ENCODE data around the gene FBXL19. TPM values are rescaled to one million over a fixed set of nuclear protein-coding genes. Genes with fewer than 3 reads are reported as not detected.

FBXL19 gene
- polyA plus RNA-seq, 3 donors: 0.14 to 7.6 TPM; not detected in 1

- Mint-ChIP-seq H3K4me3 (peak overlapping the region; percentile 96 to 98), H3K36me3 (no peaks in the 10 kb centered on the region), H3K4me1 (peaks cover 39% of the 10 kb centered on the region), H3K27me3 (ENCODE audit: low read depth in 3 of 3) (peaks cover 0 to 5% (median 0%) of the 10 kb centered on the region in 3 donors), H3K9me3 (peaks cover 0 to 10% (median 2%) of the 10 kb centered on the region in 7 donors), H3K27ac (peak overlapping the region; percentile 90 to 97 (median 96))
- Histone ChIP-seq H2AFZ (ENCODE audit: insufficient read depth, low read depth, low read length, poor library complexity, severe bottlenecking) (peak overlapping the region; percentile 96), H3K27ac (ENCODE audit: low read depth in 1 of 2, low read length in 2 of 2) (peak overlapping the region; percentile 80 to 89), H3K9me3 (replicated peaks in 1 of 2; ENCODE audit: control insufficient read depth in 1 of 2, insufficient read depth in 1 of 2, low read length in 2 of 2) (peaks cover 0 to 7% of the 10 kb centered on the region in 2 donors), H4K20me1 (ENCODE audit: insufficient read depth, low read length) (no peaks in the 10 kb centered on the region), H3K36me3 (replicated peaks in 1 of 2; ENCODE audit: control insufficient read depth in 1 of 2, insufficient read depth in 2 of 2, low read length in 2 of 2) (no peaks in the 10 kb centered on the region), H3K9ac (ENCODE audit: insufficient read depth, low read length, poor library complexity, severe bottlenecking) (peak overlapping the region; percentile 75), H3K79me2 (ENCODE audit: insufficient read depth, low read length) (peaks cover 7% of the 10 kb centered on the region), H3K27me3 (ENCODE audit: control insufficient read depth in 2 of 2, insufficient read depth in 2 of 2, low read length in 2 of 2) (no peaks in the 10 kb centered on the region), H3K4me3 (replicated peaks in 1 of 3; ENCODE audit: low read depth in 2 of 3, low read length in 3 of 3) (peak overlapping the region; percentile 43 to 87 (median 48)), H3K4me2 (replicated peaks; ENCODE audit: extremely low read depth, low read length, poor library complexity, severe bottlenecking) (peak overlapping the region; percentile 85), H3K4me1 (ENCODE audit: control insufficient read depth in 1 of 2, insufficient read depth in 2 of 2, low read length in 2 of 2) (peaks cover 38 to 42% of the 10 kb centered on the region in 2 donors)
- WGBS (ENCODE audit: insufficient coverage): 24% methylated on average over 3 of the region's 4 CpGs
- intact Hi-C loops (cut with micrococcal nuclease): loop anchor here (5.0 kb wide), 1 partner anchor 61 kb away; no protein-coding TSS in a partner anchor
- no peak for TF ChIP-seq CTCF (IDR thresholded peaks at IDR 0.05)
- DNase-seq: no peak
These were observed 20.4 kb upstream of the FBXL19 start for GRCh38 chr16:30903002-30903401.

GRCh38 chr16:30903596-30903995 is 19.8 kb upstream of the FBXL19 start:
- H3K4me1 Mint-ChIP-seq: peaks cover 39% of the 10 kb centered on the region
- peak; percentile 84 to 94 (median 93) for DNase-seq
- H3K9me3 ChIP-seq (replicated peaks in 1 of 2; ENCODE audit: control insufficient read depth in 1 of 2, insufficient read depth in 1 of 2, low read length in 2 of 2): peaks cover 0 to 7% of the 10 kb centered on the region in 2 donors
- H2AFZ ChIP-seq (ENCODE audit: insufficient read depth, low read depth, low read length, poor library complexity, severe bottlenecking): peak overlapping the region; percentile 82
- peak overlapping the region; percentile 80 to 89 for H3K27ac ChIP-seq (ENCODE audit: low read depth in 1 of 2, low read length in 2 of 2)
- peak overlapping the region; percentile 48 to 59 for H3K4me3 Mint-ChIP-seq
- H3K4me3 ChIP-seq (replicated peaks in 1 of 3; ENCODE audit: low read depth in 2 of 3, low read length in 3 of 3): peak overlapping the region in 1 of 3 experiments; percentile 47
- peak overlapping the region; percentile 23 for H3K9ac ChIP-seq (ENCODE audit: insufficient read depth, low read length, poor library complexity, severe bottlenecking)
- H3K27me3 Mint-ChIP-seq (ENCODE audit: low read depth in 3 of 3): peaks cover 0 to 5% (median 3%) of the 10 kb centered on the region in 3 donors
- peak overlapping the region; percentile 90 to 97 (median 93) for H3K27ac Mint-ChIP-seq
- no peaks in the 10 kb centered on the region for H4K20me1 ChIP-seq (ENCODE audit: insufficient read depth, low read length)
- no peaks in the 10 kb centered on the region for H3K36me3 ChIP-seq (replicated peaks in 1 of 2; ENCODE audit: control insufficient read depth in 1 of 2, insufficient read depth in 2 of 2, low read length in 2 of 2)
- TF ChIP-seq CTCF (IDR thresholded peaks at IDR 0.05): no peak
- peaks cover 38 to 42% of the 10 kb centered on the region in 2 donors for H3K4me1 ChIP-seq (ENCODE audit: control insufficient read depth in 1 of 2, insufficient read depth in 2 of 2, low read length in 2 of 2)
- peaks cover 7% of the 10 kb centered on the region for H3K79me2 ChIP-seq (ENCODE audit: insufficient read depth, low read length)
- 0% methylated on average over 2 of the region's 4 CpGs for WGBS (ENCODE audit: insufficient coverage)
- intact Hi-C loops (cut with micrococcal nuclease): loop anchor here (5.0 kb wide), 1 partner anchor 61 kb away; no protein-coding TSS in a partner anchor
- H3K27me3 ChIP-seq (ENCODE audit: control insufficient read depth in 2 of 2, insufficient read depth in 2 of 2, low read length in 2 of 2): no peaks in the 10 kb centered on the region
- H3K9me3 Mint-ChIP-seq: peaks cover 0 to 10% (median 2%) of the 10 kb centered on the region in 7 donors
- H3K4me2 ChIP-seq (replicated peaks; ENCODE audit: extremely low read depth, low read length, poor library complexity, severe bottlenecking): peak overlapping the region; percentile 85
- H3K36me3 Mint-ChIP-seq: no peaks in the 10 kb centered on the region
